HL-60 (cell line): Measurements from ENCODE around the gene KCND1.

Experiments
- DNase-seq, 2 experiments: peaks; one replicate each; pipeline ENCODE4 v3.0.0-alpha.2; 2010 to 2020; ENCODE audit warnings: low read depth in 1 of 2, low spot score in 1 of 2
- H3K27ac ChIP-seq: fragments of 250-450 bp; sonication (Bioruptor Pico); replicated peaks from 2 replicates; pipeline ENCODE4 v1.5.1; 2020; ENCODE audit warnings: mild to moderate bottlenecking, moderate library complexity
- H3K27me3 ChIP-seq: fragments of 250-450 bp; sonication (Bioruptor Pico); 2 replicates; pipeline ENCODE4 v1.5.1; 2021; ENCODE audit warnings: mild to moderate bottlenecking, moderate library complexity; ENCODE audit not compliant: insufficient read depth, poor library complexity, severe bottlenecking
- H3K4me3 ChIP-seq: replicated peaks from 2 replicates; pipeline ENCODE4 v1.5.1; 2011; ENCODE audit warnings: mild to moderate bottlenecking, control low read depth, low read length; ENCODE audit not compliant: insufficient read depth
- CTCF ChIP-seq: IDR thresholded peaks from one replicate; pipeline ENCODE4 v1.5.1; 2011; ENCODE audit warnings: low read length, control low read depth, inconsistent platforms; ENCODE audit not compliant: insufficient read depth
- GABPA ChIP-seq: IDR thresholded peaks from 2 replicates; pipeline ENCODE4 v1.6.1; 2012; ENCODE audit warnings: low read depth
- POLR2AphosphoS5 ChIP-seq: IDR thresholded peaks from 2 replicates; pipeline ENCODE4 v1.6.1; 2012; ENCODE audit warnings: low read depth
- SPI1 ChIP-seq: IDR thresholded peaks from 2 replicates; pipeline ENCODE4 v1.6.1; 2012; ENCODE audit warnings: low read depth, mild to moderate bottlenecking, borderline replicate concordance
- TF ChIP-seq, protein P1 (sequence below): IDR thresholded peaks from 2 replicates; pipeline ENCODE4 v1.6.1; 2012; ENCODE audit warnings: low read depth; ENCODE audit not compliant: insufficient replicate concordance

KCND1 gene

GRCh38 chrX:48975541-48975940 is 3.9 kb upstream of the KCND1 start:
- no peak for TF ChIP-seq POLR2AphosphoS5
- TF ChIP-seq SPI1: no peak
- TF ChIP-seq CTCF: no peak
- TF ChIP-seq GABPA: no peak
- TF ChIP-seq, protein P1, sequence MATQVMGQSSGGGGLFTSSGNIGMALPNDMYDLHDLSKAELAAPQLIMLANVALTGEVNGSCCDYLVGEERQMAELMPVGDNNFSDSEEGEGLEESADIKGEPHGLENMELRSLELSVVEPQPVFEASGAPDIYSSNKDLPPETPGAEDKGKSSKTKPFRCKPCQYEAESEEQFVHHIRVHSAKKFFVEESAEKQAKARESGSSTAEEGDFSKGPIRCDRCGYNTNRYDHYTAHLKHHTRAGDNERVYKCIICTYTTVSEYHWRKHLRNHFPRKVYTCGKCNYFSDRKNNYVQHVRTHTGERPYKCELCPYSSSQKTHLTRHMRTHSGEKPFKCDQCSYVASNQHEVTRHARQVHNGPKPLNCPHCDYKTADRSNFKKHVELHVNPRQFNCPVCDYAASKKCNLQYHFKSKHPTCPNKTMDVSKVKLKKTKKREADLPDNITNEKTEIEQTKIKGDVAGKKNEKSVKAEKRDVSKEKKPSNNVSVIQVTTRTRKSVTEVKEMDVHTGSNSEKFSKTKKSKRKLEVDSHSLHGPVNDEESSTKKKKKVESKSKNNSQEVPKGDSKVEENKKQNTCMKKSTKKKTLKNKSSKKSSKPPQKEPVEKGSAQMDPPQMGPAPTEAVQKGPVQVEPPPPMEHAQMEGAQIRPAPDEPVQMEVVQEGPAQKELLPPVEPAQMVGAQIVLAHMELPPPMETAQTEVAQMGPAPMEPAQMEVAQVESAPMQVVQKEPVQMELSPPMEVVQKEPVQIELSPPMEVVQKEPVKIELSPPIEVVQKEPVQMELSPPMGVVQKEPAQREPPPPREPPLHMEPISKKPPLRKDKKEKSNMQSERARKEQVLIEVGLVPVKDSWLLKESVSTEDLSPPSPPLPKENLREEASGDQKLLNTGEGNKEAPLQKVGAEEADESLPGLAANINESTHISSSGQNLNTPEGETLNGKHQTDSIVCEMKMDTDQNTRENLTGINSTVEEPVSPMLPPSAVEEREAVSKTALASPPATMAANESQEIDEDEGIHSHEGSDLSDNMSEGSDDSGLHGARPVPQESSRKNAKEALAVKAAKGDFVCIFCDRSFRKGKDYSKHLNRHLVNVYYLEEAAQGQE: no peak
- Histone ChIP-seq H3K27me3 (no peaks in the 10 kb centered on the region), H3K27ac (no peak overlapping the region)

GRCh38 chrX:48975041-48975440 is 3.4 kb upstream of the KCND1 start:
- no peak overlapping the region for H3K4me3 ChIP-seq
- TF ChIP-seq SPI1: no peak
- TF ChIP-seq, protein P1: no peak
- TF ChIP-seq CTCF: no peak
- no peak for TF ChIP-seq POLR2AphosphoS5
- no peak for TF ChIP-seq GABPA
- no peaks in the 10 kb centered on the region for H3K27me3 ChIP-seq
- DNase-seq: no peak
- no peak overlapping the region for H3K27ac ChIP-seq

More at GRCh38 chrX:48975541-48975940, 3.9 kb upstream of the KCND1 start:
- no peak overlapping the region for H3K4me3 ChIP-seq
- DNase-seq: no peak

- H3K27me3 ChIP-seq: no peaks in the 10 kb centered on the region
- TF ChIP-seq CTCF (no peak), POLR2AphosphoS5 (no peak), SPI1 (no peak), GABPA (no peak)
- TF ChIP-seq, protein P1: no peak
- no peak overlapping the region for H3K4me3 ChIP-seq
- H3K27ac ChIP-seq: no peak overlapping the region
- no peak for DNase-seq
These were observed 2.9 kb upstream of the KCND1 start for GRCh38 chrX:48974574-48974973.
